ENCODE measurements around the gene SYNDIG1. TPM values are rescaled to one million over a fixed set of nuclear protein-coding genes. Genes with fewer than 3 reads are reported as not detected.

Gene SYNDIG1
- total RNA-seq, 1 experiment from 2014 or later, result not detected

GRCh38 chr20:24617080-24617432, 147.6 kb downstream of the SYNDIG1 start:
- Histone ChIP-seq H2AFZ (ENCODE audit: low read length) (no peak overlapping the region), H3K4me3 (ENCODE audit: low read length) (no peak overlapping the region), H3K79me2 (ENCODE audit: low read length) (no peaks in the 10 kb centered on the region), H3K9ac (ENCODE audit: low read length) (no peak overlapping the region), H3K9me2 (replicated peaks; ENCODE audit: low read length) (no peaks in the 10 kb centered on the region), H3K9me3 (ENCODE audit: low read length) (no peaks in the 10 kb centered on the region), H3F3A (ENCODE audit: low read length, unreplicated experiment) (no peaks in the 10 kb centered on the region), H4K20me1 (ENCODE audit: low read length) (no peaks in the 10 kb centered on the region), H3K27ac (ENCODE audit: low read length) (no peak overlapping the region), H3K4me2 (ENCODE audit: low read length) (no peak overlapping the region), H3K36me3 (ENCODE audit: low read depth, low read length) (no peaks in the 10 kb centered on the region), H3K27me3 (ENCODE audit: low read length) (peaks cover 98% of the 10 kb centered on the region), H3K4me1 (ENCODE audit: insufficient read depth, low read length) (no peaks in the 10 kb centered on the region)
- ATAC-seq (no peak), DNase-seq (no peak)
- ChIA-PET CTCF (no interaction called here), POLR2A (ENCODE audit: unreplicated experiment) (no interaction called here)
- BruUV-seq (replicated peaks), result no TSS peak
- TF ChIP-seq CTCF (conservative IDR thresholded peaks at IDR 0.05; ENCODE audit: low read depth, low read length), result no peak
- intact Hi-C loops (cut with micrococcal nuclease), result no loop called here

GRCh38 chr20:24617757-24618450, 148.5 kb downstream of the SYNDIG1 start:
- no TSS peak for BruUV-seq (replicated peaks)
- POLR2A ChIA-PET (ENCODE audit: unreplicated experiment), result no interaction called here
- Histone ChIP-seq H3K9me3 (ENCODE audit: low read length) (no peaks in the 10 kb centered on the region), H3K27ac (ENCODE audit: low read length) (no peak overlapping the region), H3K4me2 (ENCODE audit: low read length) (no peak overlapping the region), H3K4me3 (ENCODE audit: low read length) (no peak overlapping the region), H3K9ac (ENCODE audit: low read length) (no peak overlapping the region), H2AFZ (ENCODE audit: low read length) (no peak overlapping the region), H3F3A (ENCODE audit: low read length, unreplicated experiment) (no peaks in the 10 kb centered on the region), H3K9me2 (replicated peaks; ENCODE audit: low read length) (no peaks in the 10 kb centered on the region), H4K20me1 (ENCODE audit: low read length) (no peaks in the 10 kb centered on the region), H3K27me3 (ENCODE audit: low read length) (peaks cover 98% of the 10 kb centered on the region), H3K4me1 (ENCODE audit: insufficient read depth, low read length) (no peaks in the 10 kb centered on the region), H3K79me2 (ENCODE audit: low read length) (no peaks in the 10 kb centered on the region), H3K36me3 (ENCODE audit: low read depth, low read length) (no peaks in the 10 kb centered on the region)
- no peak for ATAC-seq
- TF ChIP-seq EZH2phosphoT487 (IDR thresholded peaks at IDR 0.05; ENCODE audit: borderline replicate concordance, low read length), result no peak
- TF ChIP-seq EZH2 (IDR thresholded peaks at IDR 0.05; ENCODE audit: low read length, unreplicated experiment), result no peak
- no peak for TF ChIP-seq CTCF (conservative IDR thresholded peaks at IDR 0.05; ENCODE audit: low read depth, low read length)
- DNase-seq, result no peak
- CTCF ChIA-PET, result no interaction called here
- intact Hi-C loops (cut with micrococcal nuclease), result no loop called here

- Histone ChIP-seq H3K36me3 (ENCODE audit: low read depth, low read length) (no peaks in the 10 kb centered on the region), H3K9ac (ENCODE audit: low read length) (no peak overlapping the region), H2AFZ (ENCODE audit: low read length) (no peak overlapping the region), H3K27me3 (ENCODE audit: low read length) (peaks cover 96% of the 10 kb centered on the region), H3K4me1 (ENCODE audit: insufficient read depth, low read length) (no peaks in the 10 kb centered on the region), H3K27ac (ENCODE audit: low read length) (no peak overlapping the region), H3K4me2 (ENCODE audit: low read length) (no peak overlapping the region), H3K4me3 (ENCODE audit: low read length) (no peak overlapping the region), H3F3A (ENCODE audit: low read length, unreplicated experiment) (no peaks in the 10 kb centered on the region), H4K20me1 (ENCODE audit: low read length) (no peaks in the 10 kb centered on the region), H3K79me2 (ENCODE audit: low read length) (no peaks in the 10 kb centered on the region), H3K9me3 (ENCODE audit: low read length) (no peaks in the 10 kb centered on the region), H3K9me2 (replicated peaks; ENCODE audit: low read length) (no peaks in the 10 kb centered on the region)
- DNase-seq, result no peak
- BruUV-seq (replicated peaks), result no TSS peak
- ATAC-seq, result no peak
- intact Hi-C loops (cut with micrococcal nuclease), result no loop called here
- ChIA-PET POLR2A (ENCODE audit: unreplicated experiment) (no interaction called here), CTCF (no interaction called here)
- TF ChIP-seq CTCF (conservative IDR thresholded peaks at IDR 0.05; ENCODE audit: low read depth, low read length), result no peak
- TF ChIP-seq EZH2phosphoT487 (IDR thresholded peaks at IDR 0.05; ENCODE audit: borderline replicate concordance, low read length), result no peak
- TF ChIP-seq EZH2 (IDR thresholded peaks at IDR 0.05; ENCODE audit: low read length, unreplicated experiment), result no peak
Observed at GRCh38 chr20:24618739-24619138, 149.3 kb downstream of the SYNDIG1 start.

Data from PC-3 (cell line).